ENCODE data around the gene QSOX2.
A peak's percentile ranks its signal among the peaks of the same experiment; 100 is the strongest.

QSOX2 gene

DNA sequence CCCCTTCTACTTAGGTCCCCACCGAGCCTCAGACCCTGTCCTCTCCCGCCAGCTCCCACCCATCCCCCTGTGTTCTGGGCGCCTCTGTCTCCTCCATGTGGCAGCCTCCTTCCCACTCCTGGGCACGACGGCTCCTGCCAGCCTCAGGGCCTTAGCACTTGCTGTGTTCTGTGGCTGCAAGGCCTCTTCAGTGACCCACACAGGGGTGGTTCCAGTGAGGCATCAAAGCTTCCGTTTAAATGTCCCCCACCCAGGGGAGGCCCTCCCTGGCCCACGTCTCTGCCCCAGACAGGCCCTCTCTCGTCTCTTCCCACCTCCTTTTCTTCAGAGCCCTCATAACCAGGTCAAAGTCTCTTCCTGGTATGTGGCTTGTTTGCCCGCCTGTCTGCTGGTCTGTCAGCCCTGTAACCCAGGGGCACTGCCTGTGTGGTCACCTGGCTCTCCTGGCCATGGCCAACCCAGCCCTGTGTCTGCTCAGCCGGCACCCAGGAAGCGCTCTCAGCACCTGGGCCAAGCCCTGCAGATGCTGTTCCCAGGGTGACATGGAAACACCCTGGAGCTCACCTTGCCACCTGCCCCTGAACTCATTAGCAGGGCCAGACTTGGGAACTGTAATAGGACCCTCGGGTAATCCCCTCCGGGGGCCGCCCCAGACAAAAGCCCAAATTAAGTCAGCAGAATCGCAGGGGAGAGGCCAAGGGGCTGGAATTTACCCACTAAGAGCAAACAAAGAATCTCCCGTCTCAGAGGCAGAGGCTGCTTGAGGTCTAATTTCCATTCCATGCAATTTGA is 74.4 kb downstream of the QSOX2 start:
- no peak for ATAC-seq

DNA sequence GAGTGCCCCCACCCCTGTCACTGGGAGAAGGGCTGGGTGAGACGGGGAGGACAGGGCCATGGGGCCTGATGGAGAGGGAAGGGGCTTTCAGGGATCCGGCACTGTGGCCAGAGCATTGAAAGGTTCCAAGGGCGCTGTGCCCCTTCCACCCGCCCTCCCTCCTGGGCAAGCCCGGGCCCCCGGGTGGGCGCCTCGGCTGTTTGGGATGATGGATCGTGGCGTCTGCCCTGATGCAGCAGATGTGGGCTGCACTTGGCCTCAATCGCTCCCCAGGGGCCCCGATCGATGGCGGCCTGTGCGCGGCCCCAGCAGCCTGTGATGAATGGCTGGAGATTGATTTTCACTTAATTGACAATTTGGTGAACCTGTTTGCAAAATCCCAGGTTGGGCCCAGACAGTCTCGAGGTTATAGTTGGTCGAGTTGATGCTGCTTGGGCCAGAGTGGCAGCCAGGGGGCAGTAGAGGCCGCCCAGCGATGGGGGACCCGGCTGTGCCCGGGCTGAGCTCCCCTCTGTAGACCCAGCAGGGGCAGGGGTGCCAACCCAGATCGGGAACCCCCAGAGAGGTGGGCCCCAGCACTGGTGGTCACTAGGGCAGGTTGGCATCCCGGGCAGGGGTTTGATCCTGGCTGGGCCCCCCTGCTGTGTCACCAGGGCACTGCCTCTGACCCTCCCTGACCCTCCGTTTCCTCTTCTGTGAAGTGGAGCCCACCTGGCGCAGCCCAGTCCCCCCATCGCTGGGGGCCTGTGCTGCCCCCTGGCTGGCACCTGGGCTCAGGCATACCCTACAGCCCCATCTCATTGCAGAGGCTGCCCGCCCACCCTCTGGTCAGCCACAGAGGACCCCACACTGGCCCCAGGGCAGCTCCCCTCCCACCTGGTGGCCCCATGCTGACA is 75.4 kb downstream of the QSOX2 start:
- peak; percentile 46 to 48 for ATAC-seq

DNA sequence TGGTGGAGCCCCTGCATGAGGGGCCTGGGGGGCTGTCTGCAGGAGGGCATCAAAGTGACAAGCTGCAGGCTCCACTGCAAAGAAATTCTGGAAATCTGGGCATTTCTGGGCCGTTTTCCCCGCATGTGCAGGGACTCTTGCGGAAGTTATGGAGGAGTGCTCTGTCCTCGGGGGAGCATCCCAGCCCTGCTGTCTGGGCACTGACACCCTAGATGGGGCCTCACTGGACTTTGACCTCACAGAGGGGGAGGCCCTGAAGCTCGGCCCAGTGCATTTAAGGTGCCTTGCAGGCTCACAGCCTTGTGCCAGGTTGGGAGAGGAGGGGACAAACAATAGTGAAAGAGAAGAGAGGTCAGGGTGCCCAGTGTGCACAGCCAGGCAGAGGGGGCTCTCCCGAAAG is 76.1 kb downstream of the QSOX2 start:
- ATAC-seq: no peak

DNA sequence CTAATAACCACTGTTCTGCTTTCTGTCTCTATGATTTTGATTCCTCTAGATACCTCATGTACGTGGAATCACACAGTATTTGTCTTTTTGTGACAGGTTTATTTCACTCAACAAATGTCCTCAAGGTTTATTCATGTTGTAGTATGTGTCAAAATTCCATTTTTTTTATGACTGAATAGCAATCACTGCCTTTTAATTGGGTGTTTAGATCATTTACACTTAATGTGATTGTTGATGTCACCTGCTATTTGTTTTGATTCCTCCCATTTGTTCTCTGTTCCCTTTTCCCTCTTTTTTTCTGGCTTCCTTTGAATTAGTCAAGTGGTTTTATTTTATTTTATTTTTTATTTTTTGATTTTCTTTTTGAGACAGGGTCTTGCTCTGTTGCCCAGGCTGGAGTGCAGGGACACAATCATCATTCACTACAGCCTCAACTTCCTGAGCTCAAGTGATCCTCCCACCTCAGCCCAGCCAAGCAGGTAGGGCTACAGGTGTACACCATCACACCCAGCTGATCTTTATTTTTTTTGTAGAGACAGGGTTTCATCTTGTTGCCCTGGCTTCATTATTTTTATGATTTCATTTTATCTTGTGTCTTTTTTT is 82.3 kb downstream of the QSOX2 start:
- ATAC-seq: no peak

DNA sequence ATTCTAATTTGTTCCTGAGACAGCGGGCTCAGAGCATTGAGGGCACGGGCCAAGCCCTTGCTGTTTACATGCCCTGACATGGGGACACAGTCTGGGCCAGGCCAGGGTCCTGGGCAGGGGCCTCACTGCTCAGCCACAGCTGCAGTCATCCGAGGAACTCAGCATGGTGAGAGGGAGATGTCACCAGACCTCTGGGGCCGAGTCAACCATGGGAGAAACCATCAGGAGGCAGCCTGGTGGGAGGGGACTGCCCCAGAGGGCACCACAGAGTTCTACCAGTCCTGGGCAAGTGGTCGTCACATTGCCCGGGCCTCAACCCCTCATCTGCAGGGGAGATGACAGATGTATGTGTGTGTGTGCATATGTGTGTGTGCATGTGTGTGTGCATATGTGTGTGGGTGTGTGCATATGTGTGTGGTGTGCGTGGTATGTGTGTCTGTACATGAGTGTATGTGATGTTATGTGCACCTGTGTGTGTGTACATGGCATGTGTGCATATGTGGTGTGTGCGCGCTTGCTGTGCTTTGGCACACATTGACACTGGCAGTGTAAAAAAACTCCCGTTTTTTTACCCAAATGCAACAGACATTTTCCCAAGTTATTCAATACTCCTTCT is 84.5 kb downstream of the QSOX2 start:
- ATAC-seq: no peak

DNA sequence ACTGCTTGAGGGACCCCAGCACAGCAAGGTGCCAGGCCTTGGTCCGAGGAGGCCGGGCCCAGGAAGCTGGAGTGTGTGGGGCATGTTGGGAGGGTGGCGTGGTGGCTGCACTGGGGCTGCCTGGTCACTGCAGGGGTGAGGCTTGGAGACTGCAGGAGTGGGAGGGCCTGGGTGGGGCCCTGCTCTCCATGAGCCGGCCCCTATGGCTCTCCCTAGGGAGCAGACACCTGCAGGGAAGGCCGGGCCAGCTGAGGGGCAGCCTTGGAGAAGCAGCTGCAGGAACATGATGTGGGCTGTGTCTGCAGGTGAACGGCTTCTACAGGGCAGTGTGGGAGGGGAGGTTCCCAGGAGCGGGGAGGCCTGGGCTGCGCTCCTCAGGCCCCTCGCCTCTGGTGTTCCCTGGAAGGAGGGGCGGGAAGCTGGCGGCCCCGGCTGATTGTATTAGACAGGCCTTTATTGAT is 85.2 kb downstream of the QSOX2 start:
- ATAC-seq: no peak

DNA sequence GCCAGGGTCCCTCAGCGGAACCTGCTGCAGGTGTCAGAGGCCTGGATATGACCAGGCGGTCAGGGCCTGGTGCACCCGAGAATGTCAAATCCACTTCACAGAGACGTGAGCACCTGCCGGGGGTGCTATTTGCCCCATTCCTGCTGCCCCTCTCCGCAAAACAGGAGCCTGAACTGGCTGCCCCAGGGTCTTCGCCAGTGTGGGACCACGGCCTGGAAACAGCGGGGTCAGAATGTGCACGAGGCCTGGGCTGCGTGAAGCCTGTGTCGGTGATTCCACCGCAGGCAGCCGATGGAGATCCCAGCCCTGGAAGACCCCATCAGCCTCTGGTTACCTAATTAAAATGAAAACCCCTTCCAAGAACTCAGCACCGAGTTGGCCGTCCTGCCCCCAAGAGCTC is 85.8 kb downstream of the QSOX2 start:
- ATAC-seq: no peak

DNA sequence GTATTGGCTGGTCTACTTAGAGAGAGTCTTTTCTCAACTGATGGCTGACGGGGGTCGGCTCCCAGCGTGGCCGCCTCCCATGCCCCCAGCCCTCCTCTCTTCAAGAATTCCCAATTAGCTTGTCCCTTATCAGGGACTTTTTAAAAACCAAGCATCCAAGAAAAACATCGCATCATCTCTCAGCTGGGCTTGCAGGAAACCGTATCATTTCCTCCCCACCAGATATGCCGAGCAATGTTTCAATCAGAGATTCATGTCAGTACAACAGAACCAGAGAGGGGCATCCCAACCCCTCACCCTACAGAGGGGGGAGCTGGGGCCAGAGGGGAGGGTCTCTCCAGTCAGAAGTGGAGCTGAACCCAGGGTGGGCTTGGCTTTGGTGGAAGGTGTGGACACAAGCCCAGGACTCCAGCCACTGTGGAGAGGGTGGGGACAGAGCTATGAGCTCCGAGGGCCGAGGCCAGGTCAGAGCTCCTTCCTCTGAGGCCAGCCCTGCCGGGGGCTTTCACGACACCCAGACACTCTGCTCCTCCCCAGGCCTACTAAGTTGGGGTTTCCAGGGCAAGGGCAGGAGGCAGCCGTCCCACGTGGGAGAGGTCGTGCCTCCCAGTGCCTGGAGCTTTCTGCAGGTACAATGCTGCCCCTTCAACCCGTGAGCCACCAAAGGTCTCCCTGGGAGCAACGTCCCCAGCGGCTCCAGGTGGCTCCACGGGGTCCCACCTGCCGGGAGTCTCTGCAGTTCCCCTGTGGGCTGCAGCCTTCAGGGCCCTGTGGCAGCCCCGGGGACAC is 87.9 kb downstream of the QSOX2 start:
- ATAC-seq: no peak
